GM18858 (cell line): ENCODE data around the gene ATE1.

ENCODE experiments used
- ATAC-seq: cut with Tn5 transposase; IDR thresholded peaks from one replicate; pipeline ENCODE4 v1.9.1; 2021; ENCODE audit not compliant: unreplicated experiment

The ATE1 gene

DNA sequence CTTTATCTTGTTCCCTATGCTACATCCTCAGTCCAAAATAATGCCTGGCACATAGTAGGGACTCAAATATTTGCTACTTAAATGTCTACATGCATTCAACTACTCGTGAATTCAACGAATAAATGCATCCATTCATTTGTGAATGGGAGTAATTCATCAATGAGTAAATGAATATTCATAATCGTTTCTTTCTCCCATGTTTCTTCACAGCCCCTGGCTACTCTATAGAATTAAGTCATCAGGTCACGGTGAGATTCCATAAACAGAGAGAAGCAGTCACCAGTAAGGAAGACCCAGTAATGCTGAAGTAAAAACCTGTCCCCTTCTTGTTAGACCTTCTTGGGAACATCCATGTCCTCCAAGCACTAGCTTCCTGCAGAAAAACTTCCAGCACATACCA lies 48.4 kb downstream of the ATE1 start:
- no peak for ATAC-seq

DNA sequence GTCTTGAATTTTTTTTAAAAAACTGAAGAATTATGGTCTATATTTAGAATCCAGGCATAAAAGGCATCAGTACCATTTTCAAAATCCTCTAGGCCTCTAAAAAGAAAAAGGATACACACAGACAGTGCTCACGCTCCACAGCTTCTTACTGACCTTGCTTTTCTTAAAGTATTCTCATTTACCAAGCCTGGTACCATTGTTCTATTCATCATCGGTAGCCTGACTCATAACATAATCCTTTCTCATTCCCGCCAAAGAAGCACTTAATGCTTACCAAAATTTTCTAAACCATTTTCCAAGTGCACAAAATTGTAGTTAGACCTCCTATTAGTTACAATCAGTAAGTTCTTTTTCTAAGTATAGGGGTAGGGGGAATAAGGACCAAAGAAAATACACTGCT lies 54.6 kb downstream of the ATE1 start:
- ATAC-seq, result no peak

DNA sequence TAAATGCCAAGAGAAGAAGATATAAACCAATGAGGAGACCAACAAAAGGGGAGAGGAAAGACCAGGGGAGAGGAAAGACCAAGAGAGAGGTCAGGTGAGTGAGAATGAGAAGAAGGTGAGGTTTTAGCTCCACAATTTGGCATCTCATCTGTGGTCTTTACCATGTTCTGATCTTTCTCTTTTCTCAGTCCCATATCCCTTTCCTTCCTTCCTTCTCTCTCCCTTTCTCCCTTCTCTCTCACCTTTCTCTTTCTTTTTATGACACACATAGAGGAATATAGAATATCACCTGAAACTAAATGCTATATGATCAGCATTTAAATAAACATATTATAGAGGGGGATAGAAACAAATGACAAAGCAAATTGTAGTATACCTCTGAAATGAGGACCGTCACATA lies 57.4 kb downstream of the ATE1 start:
- no peak for ATAC-seq

DNA sequence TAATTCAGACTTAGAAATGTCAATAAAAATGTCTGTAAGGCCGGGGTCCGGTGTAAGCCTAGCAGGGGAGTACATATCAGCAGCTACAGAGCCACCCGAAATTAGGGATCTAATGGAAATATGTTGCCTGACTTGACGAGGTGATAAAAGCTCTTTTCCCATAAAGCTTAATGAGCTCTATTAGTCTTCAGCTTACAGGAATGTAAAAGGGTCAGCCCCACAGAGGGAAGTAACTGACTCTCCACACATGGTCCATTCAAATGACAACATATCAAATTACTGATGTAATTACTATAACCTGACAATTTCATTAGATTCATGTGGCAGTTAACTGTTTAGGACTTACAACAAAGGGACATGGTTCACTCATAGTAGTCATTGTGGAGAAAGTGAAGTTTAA lies 62.3 kb downstream of the ATE1 start:
- ATAC-seq, result no peak

DNA sequence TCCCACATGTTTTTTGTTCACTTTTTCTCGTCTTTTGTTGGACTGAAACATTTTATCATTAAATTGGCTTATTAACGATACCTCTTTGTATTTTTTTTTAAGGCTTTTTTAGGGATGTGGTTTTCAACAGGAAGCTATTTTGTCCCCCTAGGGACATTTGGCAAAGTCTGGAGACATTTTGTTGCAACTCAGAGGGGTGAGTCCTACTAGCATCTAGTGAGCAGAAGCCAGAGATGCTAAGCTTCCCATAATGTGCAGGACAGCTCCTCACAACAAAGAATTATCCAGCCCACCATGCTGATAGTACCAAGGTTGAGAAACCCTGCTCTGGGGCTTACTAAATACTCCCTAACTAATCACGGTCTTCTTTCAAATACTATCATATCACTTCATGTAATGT lies 63.2 kb downstream of the ATE1 start:
- no peak for ATAC-seq

DNA sequence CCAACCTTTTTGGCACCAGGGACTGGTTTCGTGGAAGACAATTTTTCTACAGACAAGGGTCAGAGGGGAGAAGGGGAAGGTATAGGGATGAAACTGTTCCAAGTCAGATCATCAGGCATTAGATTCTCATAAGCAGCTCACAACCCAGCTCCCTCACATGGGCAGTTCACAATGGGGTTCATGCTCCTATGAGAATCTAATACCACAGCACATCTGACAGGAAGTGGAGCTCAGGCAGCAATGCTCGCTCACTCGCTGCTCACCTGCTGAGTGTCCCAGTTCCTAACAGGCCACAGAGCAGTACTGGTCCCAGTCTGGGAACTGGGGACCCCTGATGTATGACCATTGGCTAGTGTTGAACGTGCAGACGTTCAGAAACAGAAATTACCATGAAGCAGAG lies 63.7 kb downstream of the ATE1 start:
- no peak for ATAC-seq

DNA sequence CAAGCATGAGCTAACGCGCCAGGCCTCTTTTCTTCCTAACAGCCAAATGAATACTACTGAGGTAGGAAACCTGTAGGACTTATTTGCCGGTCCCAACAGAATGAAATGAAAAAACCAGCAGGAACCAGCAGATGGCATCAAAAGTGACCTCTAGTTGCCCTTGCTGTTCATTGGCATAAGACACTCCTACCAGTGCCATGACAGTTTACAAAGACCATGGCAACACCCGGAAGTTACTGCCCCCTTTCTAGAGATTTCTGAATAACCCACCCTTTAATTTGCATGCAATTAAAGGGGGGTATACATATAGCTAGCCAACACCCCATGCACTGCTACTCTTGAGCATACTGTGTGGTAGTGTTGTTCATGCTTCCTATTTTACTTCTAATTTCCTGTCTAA lies 65.2 kb downstream of the ATE1 start:
- no peak for ATAC-seq

DNA sequence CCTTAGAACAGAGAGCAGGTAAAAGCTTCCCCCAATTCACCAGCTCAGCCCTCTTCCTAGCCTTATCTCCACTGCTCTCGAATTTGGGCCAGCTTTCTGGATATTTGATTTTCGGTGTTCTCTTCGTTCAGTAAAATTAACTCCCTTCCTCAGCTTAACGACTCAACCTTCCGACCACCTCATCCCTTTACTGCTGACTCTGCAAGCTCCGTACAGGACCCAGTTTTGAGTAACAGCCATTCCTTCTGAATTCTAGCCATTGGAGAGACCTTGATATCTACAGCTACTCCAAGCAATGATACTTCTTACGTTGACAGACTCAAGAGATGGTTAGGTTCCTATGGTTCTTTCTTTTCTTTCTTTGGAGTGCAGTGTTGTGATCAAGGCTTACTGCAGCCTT lies 65.8 kb downstream of the ATE1 start:
- ATAC-seq, result no peak

DNA sequence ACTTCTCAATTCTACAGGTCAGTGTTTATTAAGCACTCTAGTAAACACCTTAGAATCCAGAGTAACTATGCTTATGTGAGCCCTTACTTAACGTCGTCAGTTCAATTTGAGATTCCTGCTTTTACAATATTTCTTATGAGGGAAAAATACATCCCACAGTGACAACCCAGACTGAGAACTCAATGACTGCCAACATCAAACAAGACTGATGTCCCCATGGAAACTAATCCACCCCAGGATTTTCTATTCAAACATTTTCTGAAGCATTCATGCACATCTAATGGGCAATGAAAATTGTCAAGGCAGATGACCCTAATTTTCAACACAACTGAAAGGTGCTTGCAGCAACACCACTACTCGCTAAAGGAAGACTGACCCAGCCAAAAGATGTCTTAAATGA lies 67.0 kb downstream of the ATE1 start:
- no peak for ATAC-seq

DNA sequence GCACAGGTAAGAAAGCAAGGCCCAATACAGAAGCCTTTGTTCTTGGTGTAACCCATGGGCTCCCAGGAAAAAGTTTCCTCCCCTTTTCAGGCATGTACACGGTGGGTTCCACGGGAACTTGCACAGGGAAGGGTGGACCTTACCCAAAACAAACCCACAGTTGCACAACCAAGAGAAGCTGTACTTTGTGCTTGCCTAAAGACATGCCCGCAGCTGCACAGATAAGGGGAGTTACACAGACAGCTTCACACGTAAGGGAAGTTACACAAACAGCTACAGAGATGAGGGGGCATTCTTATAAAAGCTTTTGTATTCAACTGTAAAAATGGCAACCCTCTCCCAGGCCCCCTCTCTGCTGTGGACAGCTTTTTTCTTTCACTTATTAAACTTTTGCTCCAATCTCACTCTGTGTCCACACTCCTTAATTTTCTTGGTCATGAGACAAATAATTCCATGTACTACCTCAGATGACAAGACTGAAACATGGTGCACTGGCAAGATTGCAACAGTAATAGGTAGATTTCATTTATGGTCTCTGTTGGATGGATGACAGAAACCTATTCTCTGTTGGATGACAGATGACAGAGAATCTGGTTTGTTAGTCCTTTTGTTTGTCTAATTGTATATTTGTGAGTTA lies 72.9 kb downstream of the ATE1 start:
- ATAC-seq, result no peak

DNA sequence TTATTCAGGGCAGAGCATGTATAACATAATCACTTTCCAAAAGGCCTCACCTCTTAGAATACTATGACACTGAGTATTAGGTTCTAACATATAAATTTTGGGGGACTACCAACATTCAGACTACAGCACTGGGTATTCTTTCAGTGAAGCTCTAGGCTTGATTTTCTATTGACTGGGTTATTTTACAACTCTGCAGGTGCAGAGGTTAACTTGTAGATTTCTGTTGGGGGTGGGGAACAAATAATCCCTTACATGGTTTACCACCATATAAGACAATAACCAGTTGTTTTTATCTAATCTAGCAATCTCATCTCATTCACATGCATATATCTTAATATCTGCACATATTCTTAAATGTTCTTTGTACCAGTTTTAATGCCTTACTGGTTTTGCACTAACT lies 73.9 kb downstream of the ATE1 start:
- ATAC-seq, result no peak

DNA sequence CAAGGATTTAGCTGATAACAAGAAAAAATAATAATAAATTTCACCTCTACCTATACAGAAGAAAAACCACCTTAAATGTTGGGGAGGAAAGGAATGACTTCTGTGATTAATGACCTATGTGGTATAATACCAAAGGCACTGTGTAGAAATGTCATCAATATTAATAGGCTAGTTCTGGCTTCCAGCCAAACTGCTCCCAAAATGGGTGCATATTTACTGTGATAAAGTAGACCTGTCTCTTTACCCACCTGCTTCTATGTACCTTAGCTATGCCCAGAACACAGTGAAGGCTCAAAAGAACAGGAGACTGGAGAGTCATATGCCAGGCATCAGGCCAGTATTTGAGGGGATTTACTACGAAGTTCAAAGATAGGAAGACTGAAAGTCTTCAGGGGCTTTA lies 76.0 kb downstream of the ATE1 start:
- no peak for ATAC-seq

DNA sequence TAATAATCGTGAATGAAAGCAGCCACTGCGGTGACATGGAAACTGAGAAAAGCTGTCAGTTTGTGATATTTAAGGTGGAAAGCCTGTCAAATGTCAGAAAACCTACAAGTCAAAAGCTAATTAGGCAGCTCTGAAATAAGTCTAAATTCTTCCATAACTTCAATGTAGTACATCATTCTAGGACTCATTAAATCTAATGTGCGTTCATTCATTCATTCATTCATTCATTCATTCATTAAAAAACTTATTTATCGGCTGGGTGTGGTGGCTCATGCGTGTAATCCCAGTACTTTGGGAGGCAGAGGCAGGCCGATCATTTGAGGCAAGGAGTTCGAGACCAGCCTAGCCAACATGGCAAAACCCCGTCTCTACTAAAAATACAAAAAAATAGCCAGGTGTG lies 79.7 kb downstream of the ATE1 start:
- no peak for ATAC-seq

DNA sequence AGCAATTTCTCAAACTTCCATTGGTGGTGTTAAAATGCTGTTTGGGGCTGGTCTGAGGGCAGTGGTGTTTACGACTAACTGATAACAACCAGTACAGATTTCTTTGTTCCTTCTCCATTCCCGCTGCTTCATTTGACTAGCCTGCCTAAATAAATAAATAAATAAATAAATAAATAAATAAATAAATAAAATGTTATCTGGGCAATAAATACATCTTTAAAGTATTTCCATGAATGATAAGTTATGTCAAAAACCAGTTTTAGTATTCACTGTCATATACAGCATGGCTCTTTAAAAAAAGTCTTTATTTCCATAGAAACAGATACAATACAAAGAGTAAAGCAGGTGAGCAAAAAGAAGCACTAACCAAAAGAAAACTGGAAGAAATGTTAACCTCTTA lies 81.3 kb downstream of the ATE1 start:
- ATAC-seq, result no peak

DNA sequence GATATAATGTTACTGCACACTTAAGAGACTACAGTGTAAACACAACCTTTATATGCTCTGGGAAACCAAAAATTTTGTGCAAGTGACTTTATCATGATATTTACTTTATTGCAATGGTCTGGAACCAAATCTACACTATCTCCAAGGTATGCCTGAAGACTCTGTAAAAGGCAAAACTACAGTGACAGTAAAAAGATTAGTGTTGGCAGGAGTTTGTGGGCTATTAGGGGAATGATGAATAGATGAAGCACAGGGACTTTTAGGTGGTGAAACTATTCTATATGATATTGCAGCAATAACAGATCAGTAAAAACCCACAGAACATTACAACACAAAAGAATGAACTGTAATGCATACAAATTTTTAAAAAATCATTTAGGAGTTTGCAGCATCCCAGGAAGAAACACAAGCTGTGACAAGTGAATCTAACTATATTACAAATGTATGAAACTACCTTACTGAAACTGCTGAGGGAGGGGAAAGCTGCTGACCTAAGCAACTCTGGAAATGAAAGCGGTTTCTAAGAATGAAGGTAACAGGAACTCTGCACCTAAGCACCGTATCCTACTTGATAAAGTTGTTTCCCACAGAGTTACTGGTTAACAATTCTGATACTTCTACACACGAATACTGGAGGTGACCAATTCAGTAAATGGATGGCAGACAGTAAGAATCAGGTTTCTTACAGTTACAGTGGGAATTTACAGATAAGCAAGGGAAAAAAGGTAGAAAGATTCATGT lies 82.6 kb downstream of the ATE1 start:
- no peak for ATAC-seq

DNA sequence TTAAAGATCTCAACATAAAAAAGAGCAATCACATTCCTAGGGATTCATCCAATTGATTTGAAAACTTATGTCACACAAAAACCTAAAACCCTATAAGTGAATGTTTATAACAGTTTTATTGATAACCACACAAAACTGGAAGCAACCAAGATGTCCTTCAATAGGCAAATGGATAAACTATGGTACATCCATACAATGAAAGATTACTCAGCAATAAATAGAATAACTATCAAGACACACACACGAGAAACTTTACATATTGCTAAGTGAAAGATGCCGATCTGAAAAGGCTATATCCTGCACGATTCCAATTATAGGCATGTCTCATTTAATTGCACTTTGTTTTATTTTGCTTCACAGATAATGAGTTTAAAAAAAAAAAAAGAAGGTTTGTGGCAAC lies 83.3 kb downstream of the ATE1 start:
- ATAC-seq, result no peak

DNA sequence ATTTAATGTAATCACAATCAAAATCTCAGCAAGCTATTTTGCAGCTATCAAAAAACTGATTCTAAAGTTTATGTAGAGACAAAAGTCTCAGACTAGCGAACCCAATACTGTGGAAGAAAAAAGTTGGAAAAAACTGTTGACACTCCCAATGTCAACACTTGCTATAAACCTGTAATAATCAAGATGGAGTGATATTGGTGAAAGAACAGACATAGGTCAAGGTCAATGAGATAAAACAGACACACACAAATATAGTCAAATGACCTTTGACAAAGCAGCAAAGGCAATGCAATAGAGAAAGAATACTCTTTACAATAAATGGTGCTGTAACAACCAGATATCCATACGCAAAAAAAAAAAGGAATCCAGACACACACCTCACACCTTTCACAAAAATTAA lies 84.5 kb downstream of the ATE1 start:
- no peak for ATAC-seq

DNA sequence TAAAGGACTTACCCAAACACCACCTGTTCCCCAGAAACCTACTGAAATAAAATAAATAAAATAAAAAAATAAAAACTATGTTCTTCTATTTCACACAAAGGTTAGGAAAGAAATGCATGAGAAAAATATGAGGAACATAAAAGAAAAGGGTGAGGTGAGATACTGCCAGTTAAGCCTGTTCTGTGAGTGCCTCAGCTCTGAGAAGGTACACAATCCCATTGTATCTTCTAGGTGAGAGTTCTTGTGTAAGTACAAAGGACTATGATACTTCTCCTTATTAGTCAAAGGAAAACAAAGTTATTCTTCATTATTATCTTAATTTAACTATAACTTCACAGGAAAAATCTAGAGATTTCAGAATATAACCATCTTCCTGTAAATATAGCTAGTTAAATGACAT lies 86.0 kb downstream of the ATE1 start:
- ATAC-seq, result no peak

DNA sequence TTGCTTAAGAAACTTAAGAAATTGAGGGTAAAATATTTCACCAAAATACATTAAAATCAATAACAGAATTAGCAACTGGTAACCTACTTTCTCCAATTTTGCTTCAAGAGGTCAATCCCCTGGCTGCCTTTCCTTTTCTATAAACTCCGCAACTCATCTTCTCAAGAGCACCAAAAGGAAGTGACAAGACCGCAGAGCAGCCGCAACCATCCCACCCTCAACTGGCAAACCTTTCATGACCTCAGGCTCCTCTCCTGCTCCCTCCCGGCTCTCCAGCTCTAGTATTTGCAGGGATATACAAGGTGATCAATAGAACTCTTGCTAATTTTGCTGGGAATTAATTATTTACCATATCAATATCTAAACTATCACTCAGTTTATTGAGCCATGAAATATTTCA lies 88.9 kb downstream of the ATE1 start:
- no peak for ATAC-seq

DNA sequence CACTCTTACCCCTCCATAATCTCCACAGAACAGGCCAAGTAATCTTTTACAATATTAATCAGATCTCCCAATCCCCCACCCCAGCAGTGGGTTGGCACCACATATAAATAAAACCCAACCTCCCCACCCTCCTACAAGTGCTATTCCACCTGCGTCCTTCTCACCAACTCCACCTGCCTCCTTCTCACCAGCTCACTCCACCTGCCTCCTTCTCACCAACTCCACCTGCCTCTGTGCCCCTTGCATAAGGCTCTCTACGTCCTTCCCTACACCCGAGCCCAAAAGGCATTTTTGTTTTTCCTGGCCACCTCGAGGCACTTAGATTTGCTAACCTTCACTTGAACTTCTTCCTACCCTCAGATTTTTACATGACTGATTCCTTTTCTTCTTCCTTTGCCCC lies 89.7 kb downstream of the ATE1 start:
- no peak for ATAC-seq

DNA sequence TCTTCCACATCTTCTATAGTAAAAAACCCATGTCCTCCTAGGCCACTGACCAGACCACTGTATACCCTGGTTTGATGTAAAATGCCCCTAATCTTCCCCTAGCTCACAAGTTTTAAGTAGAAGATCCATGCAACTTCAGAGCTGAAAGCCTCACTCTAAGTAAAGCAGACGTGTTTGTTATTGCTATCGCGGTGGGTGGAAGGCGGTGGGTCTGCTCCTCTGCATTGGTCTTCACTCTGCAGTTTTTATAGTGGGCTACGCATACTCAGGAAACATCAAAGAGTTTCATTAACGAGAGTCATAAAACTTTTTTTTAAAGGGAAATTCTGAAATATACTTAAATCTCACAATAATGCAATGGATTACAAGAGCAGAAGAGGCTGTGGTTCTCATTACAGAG lies 91.7 kb downstream of the ATE1 start:
- no peak for ATAC-seq

DNA sequence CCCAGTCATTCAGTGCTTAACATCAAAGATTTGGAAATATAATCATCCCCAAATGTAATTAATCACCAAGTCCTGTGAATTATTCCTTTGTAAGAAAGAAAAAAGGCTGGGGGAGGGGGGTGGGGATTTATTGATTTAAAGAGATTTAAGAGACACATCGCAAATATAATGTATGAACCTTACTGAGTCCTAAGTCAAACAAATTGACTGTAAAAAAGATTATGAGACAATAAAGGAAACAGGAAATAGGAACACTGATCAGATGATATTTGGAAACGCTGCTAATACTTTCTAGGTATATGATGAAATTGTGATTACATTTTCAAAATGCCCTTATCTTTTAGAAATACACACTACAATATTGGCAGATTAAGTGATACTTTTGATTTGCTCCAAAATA lies 92.5 kb downstream of the ATE1 start:
- ATAC-seq, result no peak

DNA sequence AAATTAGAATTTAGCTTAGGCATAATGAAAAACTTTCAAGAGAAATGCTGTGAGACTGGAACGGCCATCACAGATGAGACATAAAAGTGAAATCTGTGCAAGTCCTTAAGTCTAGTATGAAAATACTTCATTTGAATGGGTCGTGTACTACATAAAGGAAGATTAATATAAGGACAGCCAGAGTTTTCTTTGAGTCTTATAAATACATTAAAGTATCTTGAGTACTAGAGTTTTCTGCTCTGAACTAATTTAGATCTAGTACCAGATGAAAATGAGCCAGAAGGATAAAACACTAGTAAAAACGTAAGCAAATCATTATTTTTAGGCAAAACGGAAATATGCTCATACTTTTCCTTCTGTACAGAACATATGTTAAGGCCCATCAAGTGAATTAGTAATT lies 93.1 kb downstream of the ATE1 start:
- no peak for ATAC-seq
